GM13976 (cell line): ENCODE measurements around the gene STPG4.

Experiments used
- DNase-seq: peaks from one replicate; pipeline ENCODE4 v3.0.0; 2012; ENCODE audit warnings: low spot score
- in situ Hi-C: fragments of 300-500 bp; cut with MboI; formaldehyde crosslinking; loops from one replicate; pipeline ENCODE4 v1.12.0; 2022; ENCODE audit warnings: low sequenced_read_pairs, mixed read lengths, inconsistent platforms; ENCODE audit not compliant: unreplicated experiment
- TF ChIP-seq, protein P1 (sequence below): IDR thresholded peaks from 2 replicates; pipeline ENCODE4 v1.5.1; 2012; ENCODE audit warnings: borderline replicate concordance, mild to moderate bottlenecking; ENCODE audit not compliant: insufficient read depth; ENCODE audit errors: extremely low read depth, missing control alignments, control extremely low read depth

The STPG4 gene

DNA sequence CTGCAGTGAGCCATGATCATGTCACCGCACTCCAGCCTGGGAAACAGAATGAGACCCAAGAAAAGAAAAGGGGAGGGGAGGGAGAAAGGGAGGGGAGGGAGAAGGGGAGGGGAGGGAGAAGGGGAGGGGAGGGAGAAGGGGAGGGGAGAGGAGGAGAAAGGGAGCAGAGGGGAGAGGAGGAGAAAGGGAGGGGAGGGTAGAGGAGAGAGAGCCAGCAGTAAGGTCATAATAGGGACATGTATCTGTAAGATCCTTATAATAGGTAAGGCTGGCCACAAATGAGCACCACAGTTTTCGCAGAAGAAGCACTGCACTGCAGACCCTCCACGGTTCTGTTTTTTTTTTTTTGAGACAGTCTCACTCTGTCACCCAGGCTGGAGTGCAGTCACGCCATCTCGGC, 62.6 kb downstream of the STPG4 start:
- TF ChIP-seq, protein P1, sequence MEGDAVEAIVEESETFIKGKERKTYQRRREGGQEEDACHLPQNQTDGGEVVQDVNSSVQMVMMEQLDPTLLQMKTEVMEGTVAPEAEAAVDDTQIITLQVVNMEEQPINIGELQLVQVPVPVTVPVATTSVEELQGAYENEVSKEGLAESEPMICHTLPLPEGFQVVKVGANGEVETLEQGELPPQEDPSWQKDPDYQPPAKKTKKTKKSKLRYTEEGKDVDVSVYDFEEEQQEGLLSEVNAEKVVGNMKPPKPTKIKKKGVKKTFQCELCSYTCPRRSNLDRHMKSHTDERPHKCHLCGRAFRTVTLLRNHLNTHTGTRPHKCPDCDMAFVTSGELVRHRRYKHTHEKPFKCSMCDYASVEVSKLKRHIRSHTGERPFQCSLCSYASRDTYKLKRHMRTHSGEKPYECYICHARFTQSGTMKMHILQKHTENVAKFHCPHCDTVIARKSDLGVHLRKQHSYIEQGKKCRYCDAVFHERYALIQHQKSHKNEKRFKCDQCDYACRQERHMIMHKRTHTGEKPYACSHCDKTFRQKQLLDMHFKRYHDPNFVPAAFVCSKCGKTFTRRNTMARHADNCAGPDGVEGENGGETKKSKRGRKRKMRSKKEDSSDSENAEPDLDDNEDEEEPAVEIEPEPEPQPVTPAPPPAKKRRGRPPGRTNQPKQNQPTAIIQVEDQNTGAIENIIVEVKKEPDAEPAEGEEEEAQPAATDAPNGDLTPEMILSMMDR, result no peak
- in situ Hi-C loops, result no loop called here
- DNase-seq, result no peak

DNA sequence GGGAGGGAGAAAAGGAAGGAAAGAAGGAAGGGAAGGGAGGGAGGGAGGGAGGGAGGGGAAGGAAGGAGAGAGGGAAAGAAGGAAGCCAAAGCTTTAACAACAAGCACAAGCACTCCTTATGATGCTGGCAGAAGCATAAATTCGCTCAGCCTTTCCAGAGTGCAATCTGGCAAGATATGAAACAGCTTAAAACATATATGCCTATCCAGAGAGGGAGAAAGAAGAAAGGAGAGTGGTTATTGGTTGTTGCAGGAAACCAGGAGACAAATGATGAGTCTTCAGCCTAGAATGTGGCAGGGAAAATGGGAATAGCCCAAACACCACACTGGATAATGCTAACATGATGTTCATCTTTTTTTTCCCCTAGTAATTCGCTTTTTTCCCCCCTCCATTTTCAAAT, 64.0 kb downstream of the STPG4 start:
- TF ChIP-seq, protein P1, result no peak
- no peak for DNase-seq
- in situ Hi-C loops, result no loop called here

DNA sequence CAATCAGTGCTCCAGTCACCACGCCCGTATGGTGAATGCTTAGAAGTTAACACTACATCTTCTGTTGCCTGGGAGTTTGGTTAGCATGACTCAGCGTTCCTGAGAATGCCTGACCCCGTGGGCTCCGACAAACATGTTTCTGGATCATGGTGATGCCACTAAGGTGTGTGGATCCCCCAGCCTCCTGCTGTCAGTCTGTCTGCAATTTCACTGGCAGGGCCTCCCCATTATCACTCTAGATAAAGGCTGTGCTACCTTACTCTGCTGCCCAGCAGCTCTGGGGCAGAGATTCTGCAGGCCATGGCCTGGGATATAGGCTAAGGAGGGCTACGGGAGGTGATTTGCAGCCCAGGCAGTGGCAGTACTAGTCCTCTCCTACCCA, 66.0 kb downstream of the STPG4 start:
- no peak for DNase-seq
- TF ChIP-seq, protein P1, result no peak
- in situ Hi-C loops, result no loop called here

DNA sequence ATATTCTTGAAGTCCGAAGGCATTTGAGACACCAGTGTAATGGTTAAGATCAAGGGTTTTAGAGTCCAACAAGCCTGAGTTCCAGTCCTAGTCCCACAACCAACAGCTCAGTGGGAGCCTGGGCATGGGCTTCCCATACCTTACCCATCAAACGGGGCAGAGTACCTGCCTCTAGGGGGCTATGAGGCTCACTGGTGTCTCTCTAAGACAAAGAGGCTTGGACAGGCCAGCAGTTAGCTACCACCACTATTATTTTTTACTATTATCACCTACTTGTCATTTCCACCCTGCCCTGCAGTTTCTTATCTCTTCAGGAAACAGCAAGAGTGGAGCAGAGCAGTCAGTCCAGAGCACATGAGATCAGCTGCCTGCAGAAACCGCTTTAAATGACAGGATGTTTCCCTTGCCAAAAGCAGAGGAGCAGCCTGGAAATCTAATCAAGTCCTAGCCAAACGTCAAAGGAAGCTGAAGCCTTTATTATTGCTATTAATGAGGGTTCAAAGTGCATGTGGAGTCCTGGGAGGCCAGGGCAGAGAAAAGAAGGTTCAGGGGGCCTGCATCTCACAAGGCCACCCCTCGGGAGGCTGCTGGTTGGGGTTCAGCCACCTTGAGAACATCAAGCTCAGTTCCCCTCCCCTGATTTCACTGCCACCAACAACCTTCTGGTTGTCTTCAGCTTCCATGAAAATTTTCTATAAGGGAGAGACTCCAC, 66.6 kb downstream of the STPG4 start:
- DNase-seq, result no peak
- TF ChIP-seq, protein P1, result no peak
- in situ Hi-C loops, result no loop called here

GRCh38 chr2:47087051-47087450, 68.1 kb downstream of the STPG4 start:
- DNase-seq, result no peak
- in situ Hi-C loops, result no loop called here
- TF ChIP-seq, protein P1, result no peak

DNA sequence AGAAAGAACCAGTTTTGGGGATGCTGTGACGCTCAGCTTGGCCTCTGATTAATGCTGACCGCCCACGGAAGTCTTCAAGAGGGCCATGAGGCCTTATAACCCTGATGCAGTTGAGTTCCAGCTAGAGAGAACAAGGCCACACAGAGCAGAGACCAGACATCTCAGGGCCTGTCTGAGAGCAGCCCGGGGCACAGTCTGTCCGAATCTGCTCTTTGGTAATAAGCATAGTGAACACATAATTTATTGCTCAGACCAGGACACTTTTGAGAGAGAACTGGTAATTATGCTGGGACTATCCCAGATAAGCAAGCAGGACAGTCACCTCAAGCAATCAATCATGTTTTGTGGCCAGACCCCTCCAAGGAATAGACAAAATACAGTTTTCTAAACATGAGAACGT, 68.5 kb downstream of the STPG4 start:
- in situ Hi-C loops, result no loop called here
- no peak for DNase-seq
- TF ChIP-seq, protein P1, result no peak
